ENCODE measurements around the gene CYFIP2.
"Not testable (repeated sequence)": the region's sequence is repeated elsewhere in the genome, so short reads cannot be mapped to it uniquely, and the experiment has no call there.

CYFIP2 gene

GRCh38 chr5:157265714-157266285 is at the start of gene CYFIP2:
Gene CYFIP2, plus strand, starts transcription at chr5:157266123. Its CDS starts 19,239 bp downstream, at chr5:157285362.
- DNase-seq (ENCODE audit: low read depth) = no peak

- no peak for DNase-seq (ENCODE audit: low read depth)
These were observed 49.4 kb upstream of the CYFIP2 start for GRCh38 chr5:157216391-157217142.

- no peak for DNase-seq (ENCODE audit: low read depth)
These were observed 48.5 kb upstream of the CYFIP2 start for GRCh38 chr5:157217289-157218024.

GRCh38 chr5:157219491-157220271 is 46.2 kb upstream of the CYFIP2 start:
- no peak for DNase-seq (ENCODE audit: low read depth)

- DNase-seq (ENCODE audit: low read depth) = no peak
These were observed 44.0 kb upstream of the CYFIP2 start for GRCh38 chr5:157221959-157222358.

GRCh38 chr5:157222506-157223230 is 43.3 kb upstream of the CYFIP2 start:
- DNase-seq (ENCODE audit: low read depth) = peak; percentile 69

GRCh38 chr5:157225469-157226422 is 40.2 kb upstream of the CYFIP2 start:
- DNase-seq (ENCODE audit: low read depth) = no peak

GRCh38 chr5:157230610-157231009 is 35.3 kb upstream of the CYFIP2 start:
- DNase-seq (ENCODE audit: low read depth) = no peak

- DNase-seq (ENCODE audit: low read depth) = no peak
These were observed 33.2 kb upstream of the CYFIP2 start for GRCh38 chr5:157232706-157233105.

GRCh38 chr5:157233515-157233914 is 32.4 kb upstream of the CYFIP2 start:
- no peak for DNase-seq (ENCODE audit: low read depth)

- DNase-seq (ENCODE audit: low read depth) = no peak
These were observed 29.5 kb upstream of the CYFIP2 start for GRCh38 chr5:157236423-157236822.

- no peak for DNase-seq (ENCODE audit: low read depth)
These were observed 24.4 kb upstream of the CYFIP2 start for GRCh38 chr5:157241483-157241882.

- DNase-seq (ENCODE audit: low read depth) = not testable (repeated sequence)
These were observed 21.2 kb upstream of the CYFIP2 start for GRCh38 chr5:157244704-157245103.

- DNase-seq (ENCODE audit: low read depth) = no peak
These were observed 20.4 kb upstream of the CYFIP2 start for GRCh38 chr5:157245476-157245875.

GRCh38 chr5:157245886-157246285 is 20.0 kb upstream of the CYFIP2 start:
- no peak for DNase-seq (ENCODE audit: low read depth)

- no peak for DNase-seq (ENCODE audit: low read depth)
These were observed 18.7 kb upstream of the CYFIP2 start for GRCh38 chr5:157247267-157247666.

GRCh38 chr5:157248821-157249470 is 17.0 kb upstream of the CYFIP2 start:
- DNase-seq (ENCODE audit: low read depth) = no peak

GRCh38 chr5:157252711-157253465 is 13.0 kb upstream of the CYFIP2 start:
- no peak for DNase-seq (ENCODE audit: low read depth)

- peak; percentile 20 for DNase-seq (ENCODE audit: low read depth)
These were observed 12.4 kb upstream of the CYFIP2 start for GRCh38 chr5:157253547-157253946.
